Measurements from ENCODE around the gene TFPI. TPM values are rescaled to one million over a fixed set of nuclear protein-coding genes. Genes with fewer than 3 reads are reported as not detected.

TFPI gene
- total RNA-seq, 1 experiment from 2014 or later: 16.0 TPM

- Histone ChIP-seq H3K4me1 (ENCODE audit: insufficient read depth, low read length) (no peaks in the 10 kb centered on the region), H3K4me2 (ENCODE audit: low read length) (no peak overlapping the region), H3K9ac (ENCODE audit: low read length) (no peak overlapping the region), H4K20me1 (ENCODE audit: low read length) (no peaks in the 10 kb centered on the region), H3F3A (ENCODE audit: low read length, unreplicated experiment) (no peaks in the 10 kb centered on the region), H3K27ac (ENCODE audit: low read length) (no peak overlapping the region), H3K79me2 (ENCODE audit: low read length) (no peaks in the 10 kb centered on the region), H3K9me2 (replicated peaks; ENCODE audit: low read length) (no peaks in the 10 kb centered on the region), H3K36me3 (ENCODE audit: low read depth, low read length) (peaks cover 11% of the 10 kb centered on the region; the same call in 1 of the 2 replicates), H3K27me3 (ENCODE audit: low read length) (no peaks in the 10 kb centered on the region), H3K4me3 (ENCODE audit: low read length) (no peak overlapping the region), H3K9me3 (ENCODE audit: low read length) (peaks cover 5% of the 10 kb centered on the region; the same call in 1 of the 2 replicates), H2AFZ (ENCODE audit: low read length) (no peak overlapping the region)
- TF ChIP-seq EZH2phosphoT487 (IDR thresholded peaks at IDR 0.05; ENCODE audit: borderline replicate concordance, low read length) (no peak), CTCF (conservative IDR thresholded peaks at IDR 0.05; ENCODE audit: low read depth, low read length) (no peak), EZH2 (IDR thresholded peaks at IDR 0.05; ENCODE audit: low read length, unreplicated experiment) (no peak)
- DNase-seq: no peak
- no TSS peak for BruUV-seq (replicated peaks)
- ATAC-seq: no peak
- ChIA-PET CTCF (no interaction called here), POLR2A (ENCODE audit: unreplicated experiment) (no interaction called here)
- intact Hi-C loops (cut with micrococcal nuclease): no loop called here
These were observed 60.2 kb downstream of the TFPI start for GRCh38 chr2:187493877-187494568.

- H2AFZ ChIP-seq (ENCODE audit: low read length): no peak overlapping the region
- no peak overlapping the region for H3K27ac ChIP-seq (ENCODE audit: low read length)
- peaks cover 5% of the 10 kb centered on the region; the same call in 1 of the 2 replicates for H3K9me3 ChIP-seq (ENCODE audit: low read length)
- POLR2A ChIA-PET (ENCODE audit: unreplicated experiment): no interaction called here
- intact Hi-C loops (cut with micrococcal nuclease): no loop called here
- CTCF ChIA-PET: no interaction called here
- no peak overlapping the region for H3K4me2 ChIP-seq (ENCODE audit: low read length)
- no TSS peak for BruUV-seq (replicated peaks)
- no peaks in the 10 kb centered on the region for H3K79me2 ChIP-seq (ENCODE audit: low read length)
- no peak overlapping the region for H3K9ac ChIP-seq (ENCODE audit: low read length)
- no peak for DNase-seq
- no peaks in the 10 kb centered on the region for H3F3A ChIP-seq (ENCODE audit: low read length, unreplicated experiment)
- no peak for ATAC-seq
- TF ChIP-seq CTCF (conservative IDR thresholded peaks at IDR 0.05; ENCODE audit: low read depth, low read length) (no peak), EZH2 (IDR thresholded peaks at IDR 0.05; ENCODE audit: low read length, unreplicated experiment) (no peak), EZH2phosphoT487 (IDR thresholded peaks at IDR 0.05; ENCODE audit: borderline replicate concordance, low read length) (no peak)
- H3K4me1 ChIP-seq (ENCODE audit: insufficient read depth, low read length): no peaks in the 10 kb centered on the region
- H3K36me3 ChIP-seq (ENCODE audit: low read depth, low read length): peaks cover 11% of the 10 kb centered on the region; the same call in 1 of the 2 replicates
- H4K20me1 ChIP-seq (ENCODE audit: low read length): no peaks in the 10 kb centered on the region
- H3K4me3 ChIP-seq (ENCODE audit: low read length): no peak overlapping the region
- H3K27me3 ChIP-seq (ENCODE audit: low read length): no peaks in the 10 kb centered on the region
- H3K9me2 ChIP-seq (replicated peaks; ENCODE audit: low read length): no peaks in the 10 kb centered on the region
These were observed 61.1 kb downstream of the TFPI start for GRCh38 chr2:187493180-187493579.

GRCh38 chr2:187486241-187486640 is 68.0 kb downstream of the TFPI start:
- Histone ChIP-seq H2AFZ (ENCODE audit: low read length) (no peak overlapping the region), H3K4me2 (ENCODE audit: low read length) (no peak overlapping the region), H3K9me2 (replicated peaks; ENCODE audit: low read length) (no peaks in the 10 kb centered on the region), H3K27me3 (ENCODE audit: low read length) (no peaks in the 10 kb centered on the region), H3K9ac (ENCODE audit: low read length) (no peak overlapping the region), H3K27ac (ENCODE audit: low read length) (no peak overlapping the region), H3K36me3 (ENCODE audit: low read depth, low read length) (no peaks in the 10 kb centered on the region), H3K9me3 (ENCODE audit: low read length) (no peaks in the 10 kb centered on the region), H3K4me3 (ENCODE audit: low read length) (no peak overlapping the region), H3K79me2 (ENCODE audit: low read length) (no peaks in the 10 kb centered on the region), H3F3A (ENCODE audit: low read length, unreplicated experiment) (no peaks in the 10 kb centered on the region), H4K20me1 (ENCODE audit: low read length) (no peaks in the 10 kb centered on the region), H3K4me1 (ENCODE audit: insufficient read depth, low read length) (no peaks in the 10 kb centered on the region)
- no TSS peak for BruUV-seq (replicated peaks)
- no peak for ATAC-seq
- ChIA-PET POLR2A (ENCODE audit: unreplicated experiment) (no interaction called here), CTCF (no interaction called here)
- no peak for TF ChIP-seq CTCF (conservative IDR thresholded peaks at IDR 0.05; ENCODE audit: low read depth, low read length)
- no peak for TF ChIP-seq EZH2phosphoT487 (IDR thresholded peaks at IDR 0.05; ENCODE audit: borderline replicate concordance, low read length)
- no peak for TF ChIP-seq EZH2 (IDR thresholded peaks at IDR 0.05; ENCODE audit: low read length, unreplicated experiment)
- intact Hi-C loops (cut with micrococcal nuclease): no loop called here
- DNase-seq: no peak

Data from PC-3 (cell line).